Neural cell (in vitro differentiated cells): ENCODE results near the gene MINDY4. TPM values are rescaled to one million over a fixed set of nuclear protein-coding genes. Genes with fewer than 3 reads are reported as not detected.

Experiments
- H2AFZ ChIP-seq: fragments of 200-600, 300-800 bp; sonication (generic), shearing (Covaris generic); 2 replicates; pipeline ENCODE4 v1.6.0; 2014; ENCODE audit warnings: low read depth, mild to moderate bottlenecking, antibody characterized with exemption, low read length, moderate library complexity
- H3F3A ChIP-seq: fragments of 200-600 bp; shearing (Covaris generic); 2 replicates; pipeline ENCODE4 v1.6.1; 2016; ENCODE audit warnings: mild to moderate bottlenecking, moderate library complexity, mixed read lengths, antibody characterized with exemption, low read length; ENCODE audit not compliant: insufficient read depth, poor library complexity, severe bottlenecking
- H3K27ac ChIP-seq: fragments of 200-600, 300-800 bp; sonication (generic), shearing (Covaris generic); 2 replicates; pipeline ENCODE4 v1.5.1; 2014; ENCODE audit warnings: mild to moderate bottlenecking, low read length, moderate library complexity
- H3K27me3 ChIP-seq: fragments of 300-800, 200-600 bp; sonication (generic), shearing (Covaris generic); 2 replicates; pipeline ENCODE4 v1.6.0; 2014; ENCODE audit warnings: mild to moderate bottlenecking, low read depth, low read length, moderate library complexity; ENCODE audit not compliant: insufficient read depth
- H3K36me3 ChIP-seq: fragments of 300-800, 200-600 bp; sonication (generic), shearing (Covaris generic); 2 replicates; pipeline ENCODE4 v1.5.1; 2014; ENCODE audit warnings: mild to moderate bottlenecking, antibody characterized with exemption, low read length, moderate library complexity; ENCODE audit not compliant: insufficient read depth
- H3K4me2 ChIP-seq: fragments of 300-800, 200-600 bp; sonication (generic), shearing (Covaris generic); 2 replicates; pipeline ENCODE4 v1.6.0; 2014; ENCODE audit warnings: mild to moderate bottlenecking, low read length
- H3K4me3 ChIP-seq: fragments of 300-800, 200-600 bp; sonication (generic), shearing (Covaris generic); 2 replicates; pipeline ENCODE4 v1.5.1; 2014; ENCODE audit warnings: mild to moderate bottlenecking, low read length, moderate library complexity
- H3K79me2 ChIP-seq: fragments of 200-600 bp; shearing (Covaris generic); replicated peaks from 2 replicates; pipeline ENCODE4 v1.6.0; 2014; ENCODE audit warnings: mild to moderate bottlenecking, low read length, moderate library complexity; ENCODE audit not compliant: insufficient read depth
- H3K9ac ChIP-seq: fragments of 300-800, 200-600 bp; sonication (generic), shearing (Covaris generic); 2 replicates; pipeline ENCODE4 v1.6.1; 2016; ENCODE audit warnings: mild to moderate bottlenecking, low read length, mixed read lengths
- H3K9me2 ChIP-seq: fragments of 200-600 bp; shearing (Covaris generic); 2 replicates; pipeline ENCODE4 v1.6.1; 2016; ENCODE audit warnings: mild to moderate bottlenecking, low read length, mixed read lengths; ENCODE audit not compliant: insufficient read depth
- H3K9me3 ChIP-seq: fragments of 200-600, 300-800 bp; sonication (generic), shearing (Covaris generic); 2 replicates; pipeline ENCODE4 v1.6.1; 2016; ENCODE audit warnings: mild to moderate bottlenecking, mixed run types, low read length, moderate library complexity, mixed read lengths
- H4K20me1 ChIP-seq: fragments of 200-600 bp; shearing (Covaris generic); 2 replicates; pipeline ENCODE4 v1.6.1; 2016; ENCODE audit warnings: mild to moderate bottlenecking, mixed run types; ENCODE audit not compliant: insufficient read depth
- EP300 ChIP-seq: fragments of 450-650 bp; conservative IDR thresholded peaks from 2 replicates; pipeline ENCODE4 v1.6.1; 2014; ENCODE audit warnings: antibody characterized with exemption, mild to moderate bottlenecking, moderate library complexity; ENCODE audit not compliant: poor library complexity, severe bottlenecking
- EZH2 ChIP-seq: fragments of 200-600, 300-800 bp; shearing (Covaris generic), sonication (generic); IDR thresholded peaks from 2 replicates; pipeline ENCODE4 v1.6.1; 2014; ENCODE audit warnings: antibody characterized with exemption, low read length, borderline replicate concordance, mild to moderate bottlenecking; ENCODE audit not compliant: insufficient read depth, poor library complexity, severe bottlenecking
- MXI1 ChIP-seq: fragments of 450-650 bp; conservative IDR thresholded peaks from 2 replicates; pipeline ENCODE4 v1.6.1; 2014; ENCODE audit warnings: antibody characterized with exemption, mild to moderate bottlenecking; ENCODE audit not compliant: poor library complexity, severe bottlenecking
- POLR2AphosphoS5 ChIP-seq: IDR thresholded peaks from 2 replicates; pipeline ENCODE4 v1.6.1; 2012
- SMC3 ChIP-seq: fragments of 450-650 bp; conservative IDR thresholded peaks from 2 replicates; pipeline ENCODE4 v1.6.1; 2014; ENCODE audit warnings: antibody characterized with exemption, mild to moderate bottlenecking, moderate library complexity; ENCODE audit not compliant: poor library complexity
- TAF1 ChIP-seq: IDR thresholded peaks from 2 replicates; pipeline ENCODE4 v1.6.1; 2012; ENCODE audit warnings: low read depth
- polyA plus RNA-seq: library from polyadenylated mRNA; depleted of rRNA; stranded (reverse); fragments of >200 nt; gene quantifications from 2 replicates; pipeline ENCODE4 v1.2.3, GENCODE V29; 2014
- TF ChIP-seq, protein P1 (sequence below): fragments of 450-650 bp; IDR thresholded peaks from 2 replicates; pipeline ENCODE4 v1.5.1; 2014; ENCODE audit warnings: antibody characterized with exemption, mild to moderate bottlenecking, moderate library complexity; ENCODE audit not compliant: poor library complexity, severe bottlenecking
- TF ChIP-seq, protein P2 (sequence below): IDR thresholded peaks from 2 replicates; pipeline ENCODE4 v1.6.1; 2012; ENCODE audit warnings: borderline replicate concordance

MINDY4 gene
- polyA plus RNA-seq, 1 donor from 2014 or later = 1.0 TPM

DNA sequence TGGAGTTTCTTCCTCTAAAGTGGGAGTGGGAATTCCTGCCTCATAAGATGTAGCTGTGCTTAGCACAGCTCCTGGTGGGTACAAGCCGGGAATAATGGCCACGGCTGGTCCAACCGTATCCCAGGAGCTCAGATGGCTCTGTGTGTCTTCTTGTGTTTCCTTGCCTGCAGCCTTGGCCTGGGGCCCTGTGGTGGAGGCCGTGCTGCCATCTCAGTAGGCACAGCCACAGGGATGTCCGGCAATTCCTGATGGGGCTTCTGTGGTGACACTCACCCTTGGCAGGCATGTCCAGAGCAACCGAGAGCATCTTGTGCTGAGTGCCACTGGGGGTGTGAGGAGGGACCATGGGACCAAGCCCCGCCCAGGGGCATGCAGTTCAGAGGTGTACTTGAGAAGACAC lies 90.4 kb downstream of the MINDY4 start:
- H3F3A ChIP-seq = no peaks in the 10 kb centered on the region
- H3K27me3 ChIP-seq = no peaks in the 10 kb centered on the region
- H3K4me2 ChIP-seq = no peak overlapping the region
- H3K4me3 ChIP-seq = no peak overlapping the region
- no peaks in the 10 kb centered on the region for H3K9me3 ChIP-seq
- H3K9me2 ChIP-seq = no peaks in the 10 kb centered on the region
- H2AFZ ChIP-seq = no peak overlapping the region
- H3K9ac ChIP-seq = no peak overlapping the region
- H3K79me2 ChIP-seq = no peaks in the 10 kb centered on the region
- TF ChIP-seq MXI1 = no peak
- TF ChIP-seq EZH2 = no peak
- TF ChIP-seq SMC3 = no peak
- no peak for TF ChIP-seq EP300
- no peak for TF ChIP-seq TAF1
- no peak for TF ChIP-seq POLR2AphosphoS5
- TF ChIP-seq, protein P1, sequence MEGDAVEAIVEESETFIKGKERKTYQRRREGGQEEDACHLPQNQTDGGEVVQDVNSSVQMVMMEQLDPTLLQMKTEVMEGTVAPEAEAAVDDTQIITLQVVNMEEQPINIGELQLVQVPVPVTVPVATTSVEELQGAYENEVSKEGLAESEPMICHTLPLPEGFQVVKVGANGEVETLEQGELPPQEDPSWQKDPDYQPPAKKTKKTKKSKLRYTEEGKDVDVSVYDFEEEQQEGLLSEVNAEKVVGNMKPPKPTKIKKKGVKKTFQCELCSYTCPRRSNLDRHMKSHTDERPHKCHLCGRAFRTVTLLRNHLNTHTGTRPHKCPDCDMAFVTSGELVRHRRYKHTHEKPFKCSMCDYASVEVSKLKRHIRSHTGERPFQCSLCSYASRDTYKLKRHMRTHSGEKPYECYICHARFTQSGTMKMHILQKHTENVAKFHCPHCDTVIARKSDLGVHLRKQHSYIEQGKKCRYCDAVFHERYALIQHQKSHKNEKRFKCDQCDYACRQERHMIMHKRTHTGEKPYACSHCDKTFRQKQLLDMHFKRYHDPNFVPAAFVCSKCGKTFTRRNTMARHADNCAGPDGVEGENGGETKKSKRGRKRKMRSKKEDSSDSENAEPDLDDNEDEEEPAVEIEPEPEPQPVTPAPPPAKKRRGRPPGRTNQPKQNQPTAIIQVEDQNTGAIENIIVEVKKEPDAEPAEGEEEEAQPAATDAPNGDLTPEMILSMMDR = no peak
- TF ChIP-seq, protein P2, sequence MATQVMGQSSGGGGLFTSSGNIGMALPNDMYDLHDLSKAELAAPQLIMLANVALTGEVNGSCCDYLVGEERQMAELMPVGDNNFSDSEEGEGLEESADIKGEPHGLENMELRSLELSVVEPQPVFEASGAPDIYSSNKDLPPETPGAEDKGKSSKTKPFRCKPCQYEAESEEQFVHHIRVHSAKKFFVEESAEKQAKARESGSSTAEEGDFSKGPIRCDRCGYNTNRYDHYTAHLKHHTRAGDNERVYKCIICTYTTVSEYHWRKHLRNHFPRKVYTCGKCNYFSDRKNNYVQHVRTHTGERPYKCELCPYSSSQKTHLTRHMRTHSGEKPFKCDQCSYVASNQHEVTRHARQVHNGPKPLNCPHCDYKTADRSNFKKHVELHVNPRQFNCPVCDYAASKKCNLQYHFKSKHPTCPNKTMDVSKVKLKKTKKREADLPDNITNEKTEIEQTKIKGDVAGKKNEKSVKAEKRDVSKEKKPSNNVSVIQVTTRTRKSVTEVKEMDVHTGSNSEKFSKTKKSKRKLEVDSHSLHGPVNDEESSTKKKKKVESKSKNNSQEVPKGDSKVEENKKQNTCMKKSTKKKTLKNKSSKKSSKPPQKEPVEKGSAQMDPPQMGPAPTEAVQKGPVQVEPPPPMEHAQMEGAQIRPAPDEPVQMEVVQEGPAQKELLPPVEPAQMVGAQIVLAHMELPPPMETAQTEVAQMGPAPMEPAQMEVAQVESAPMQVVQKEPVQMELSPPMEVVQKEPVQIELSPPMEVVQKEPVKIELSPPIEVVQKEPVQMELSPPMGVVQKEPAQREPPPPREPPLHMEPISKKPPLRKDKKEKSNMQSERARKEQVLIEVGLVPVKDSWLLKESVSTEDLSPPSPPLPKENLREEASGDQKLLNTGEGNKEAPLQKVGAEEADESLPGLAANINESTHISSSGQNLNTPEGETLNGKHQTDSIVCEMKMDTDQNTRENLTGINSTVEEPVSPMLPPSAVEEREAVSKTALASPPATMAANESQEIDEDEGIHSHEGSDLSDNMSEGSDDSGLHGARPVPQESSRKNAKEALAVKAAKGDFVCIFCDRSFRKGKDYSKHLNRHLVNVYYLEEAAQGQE = no peak
- H3K36me3 ChIP-seq = no peaks in the 10 kb centered on the region
- no peak overlapping the region for H3K27ac ChIP-seq
- H4K20me1 ChIP-seq = no peaks in the 10 kb centered on the region

- H3K9ac ChIP-seq = no peak overlapping the region
- no peak overlapping the region for H3K4me2 ChIP-seq
- no peaks in the 10 kb centered on the region for H3K27me3 ChIP-seq
Observed at GRCh38 chr7:30862995-30863705, 91.9 kb downstream of the MINDY4 start.

More at GRCh38 chr7:30862995-30863705, 91.9 kb downstream of the MINDY4 start:
- H3K9me2 ChIP-seq = no peaks in the 10 kb centered on the region
- TF ChIP-seq, protein P2 = no peak
- TF ChIP-seq SMC3 = no peak
- TF ChIP-seq EZH2 = no peak
- TF ChIP-seq MXI1 = no peak
- TF ChIP-seq POLR2AphosphoS5 = no peak
- H4K20me1 ChIP-seq = no peaks in the 10 kb centered on the region
- H3K4me3 ChIP-seq = no peak overlapping the region
- H2AFZ ChIP-seq = no peak overlapping the region
- H3K79me2 ChIP-seq = no peaks in the 10 kb centered on the region
- no peaks in the 10 kb centered on the region for H3K9me3 ChIP-seq
- H3F3A ChIP-seq = no peaks in the 10 kb centered on the region
- no peaks in the 10 kb centered on the region for H3K36me3 ChIP-seq
- H3K27ac ChIP-seq = no peak overlapping the region
